ENCODE measurements around the gene A1BG.
"Not testable (repeated sequence)": the region's sequence is repeated elsewhere in the genome, so short reads cannot be mapped to it uniquely, and the experiment has no call there.

A1BG gene

GRCh38 chr19:58385891-58386575 is 32.7 kb upstream of the A1BG start:
- DNase-seq, result peak; percentile 63 to 66

DNA sequence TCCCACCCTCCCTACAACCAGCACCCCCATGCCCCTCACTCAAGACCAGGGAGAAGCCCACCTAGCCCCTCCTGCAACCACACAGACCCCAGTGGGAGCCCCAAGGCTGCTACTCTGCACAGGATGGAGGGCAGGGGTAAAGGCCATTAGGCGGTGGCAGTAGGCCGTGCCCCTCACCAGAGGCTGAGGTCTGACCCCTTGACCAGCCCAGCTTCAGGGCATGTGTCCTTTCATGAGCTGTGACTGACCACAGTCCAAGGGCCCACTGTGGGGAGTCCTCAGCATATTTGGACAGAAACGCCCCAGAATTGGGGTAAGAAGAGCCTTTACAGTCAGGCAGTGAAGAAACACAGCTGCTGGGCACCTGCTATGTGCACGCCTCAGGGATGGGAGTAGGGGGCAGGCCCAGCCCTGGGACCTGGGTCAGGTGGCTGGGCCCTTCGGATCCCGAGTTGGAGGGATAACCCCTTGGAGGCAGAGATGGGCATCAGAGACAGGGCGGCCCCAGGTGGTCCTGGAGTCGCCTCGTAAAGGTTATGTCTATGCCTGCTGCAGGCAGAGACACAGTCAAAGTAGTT is 32.1 kb upstream of the A1BG start:
- DNase-seq, result no peak

- DNase-seq, result no peak
Observed at GRCh38 chr19:58382997-58383603, 29.8 kb upstream of the A1BG start.

DNA sequence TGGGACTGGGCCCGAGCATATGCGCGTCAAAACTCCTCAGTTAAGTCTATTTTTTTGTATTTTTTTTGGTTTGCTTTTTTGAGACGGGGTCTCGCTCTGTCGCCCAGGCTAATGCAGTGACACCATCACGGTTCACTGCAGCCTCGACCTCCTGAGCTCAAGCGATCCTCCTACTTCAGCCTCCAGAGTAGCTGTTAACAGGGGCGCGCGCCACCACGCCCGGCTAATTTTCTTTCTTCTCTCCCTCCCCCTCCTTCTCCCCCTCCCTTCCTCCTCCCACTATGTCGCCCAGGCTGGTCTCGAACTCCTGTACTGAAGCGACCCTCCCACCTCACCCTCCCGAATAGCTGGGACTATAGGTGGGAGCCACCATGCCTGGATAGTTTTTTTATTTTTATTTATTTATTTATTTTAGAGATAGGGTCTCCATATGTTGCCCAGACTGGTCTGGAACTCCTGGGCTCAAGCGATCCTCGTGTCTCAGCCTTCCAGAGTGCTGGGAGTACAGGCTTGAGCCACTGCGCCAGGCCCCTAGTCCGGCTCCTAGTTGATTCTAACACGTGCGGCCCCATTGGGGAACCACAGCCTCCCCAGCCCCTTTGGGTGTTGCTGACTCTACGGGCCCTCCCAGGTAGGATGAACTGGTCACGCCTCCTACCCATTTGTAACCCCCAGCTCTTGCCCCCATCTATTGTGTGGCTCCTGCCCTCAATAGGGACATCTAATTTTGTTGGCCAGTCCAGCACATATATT is 28.3 kb upstream of the A1BG start:
- no peak for DNase-seq

- peak; percentile 95 to 97 for DNase-seq
Observed at GRCh38 chr19:58380662-58381459, 27.6 kb upstream of the A1BG start, which contains the start of gene ZNF837. Gene ZNF837 (minus strand): TSS chr19:58381030. CDS start chr19:58369332, 11,698 bp downstream.

GRCh38 chr19:58380037-58380661 is 26.9 kb upstream of the A1BG start:
- no peak for DNase-seq

GRCh38 chr19:58379246-58379645 is 26.0 kb upstream of the A1BG start:
- DNase-seq, result no peak

GRCh38 chr19:58376724-58377123 is 23.4 kb upstream of the A1BG start:
- not testable (repeated sequence) for DNase-seq

DNA sequence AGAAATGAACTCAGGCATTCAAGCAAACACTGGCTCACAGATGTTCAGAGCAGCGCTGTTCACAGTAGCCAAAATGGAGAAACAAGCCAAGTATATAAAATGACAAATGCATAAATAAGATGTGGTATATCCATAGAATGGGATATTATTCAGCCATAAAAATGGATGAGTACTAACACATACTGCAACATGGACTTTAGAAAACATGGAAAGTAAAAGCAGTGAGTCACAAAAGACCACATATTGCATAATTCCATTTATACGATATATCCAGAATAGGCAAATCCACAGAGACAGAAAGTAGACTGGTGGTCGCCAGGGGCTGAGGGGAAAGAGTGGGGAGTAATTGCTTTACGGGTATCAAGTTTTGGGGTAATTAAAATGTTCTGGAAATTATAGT is 20.9 kb upstream of the A1BG start:
- no peak for DNase-seq

DNA sequence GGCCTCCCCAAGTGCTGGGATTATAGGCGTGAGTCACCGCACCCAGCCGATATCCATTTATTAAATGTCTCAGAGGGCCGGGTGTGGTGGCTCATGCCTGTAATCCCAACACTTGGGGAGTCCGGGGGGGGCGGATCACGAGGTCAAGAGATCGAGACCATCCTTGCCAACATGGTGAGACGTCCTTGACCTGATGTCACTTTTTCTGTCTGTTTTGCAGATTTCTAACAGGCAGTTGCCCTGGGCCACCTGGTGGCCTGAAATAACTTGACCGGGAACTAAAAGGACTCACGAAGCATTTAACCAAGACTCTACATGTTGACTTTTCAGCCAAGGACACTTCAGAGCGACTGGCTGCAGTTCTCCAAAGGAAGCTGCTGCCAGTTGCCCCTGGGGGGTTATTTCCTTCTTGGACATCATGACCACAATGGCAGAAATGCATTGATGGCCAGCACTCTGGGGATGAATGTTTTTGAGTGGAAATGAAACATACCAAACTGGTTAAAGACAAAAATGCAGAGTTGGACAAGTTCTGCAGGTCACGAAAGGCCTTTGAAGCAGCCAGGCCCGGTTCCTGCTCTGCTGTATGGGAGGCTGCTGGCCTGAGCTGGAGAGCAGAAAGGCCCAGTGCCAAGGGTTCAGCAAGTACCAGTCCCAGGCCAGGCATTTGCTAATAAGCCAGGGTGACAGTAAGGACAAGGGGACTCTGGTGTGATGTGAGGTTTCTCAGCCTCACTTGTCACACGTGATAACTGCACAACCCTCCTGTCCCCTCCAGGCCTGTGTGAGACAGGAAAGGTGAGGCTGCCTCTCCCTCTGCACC is 19.2 kb upstream of the A1BG start:
- no peak for DNase-seq

DNA sequence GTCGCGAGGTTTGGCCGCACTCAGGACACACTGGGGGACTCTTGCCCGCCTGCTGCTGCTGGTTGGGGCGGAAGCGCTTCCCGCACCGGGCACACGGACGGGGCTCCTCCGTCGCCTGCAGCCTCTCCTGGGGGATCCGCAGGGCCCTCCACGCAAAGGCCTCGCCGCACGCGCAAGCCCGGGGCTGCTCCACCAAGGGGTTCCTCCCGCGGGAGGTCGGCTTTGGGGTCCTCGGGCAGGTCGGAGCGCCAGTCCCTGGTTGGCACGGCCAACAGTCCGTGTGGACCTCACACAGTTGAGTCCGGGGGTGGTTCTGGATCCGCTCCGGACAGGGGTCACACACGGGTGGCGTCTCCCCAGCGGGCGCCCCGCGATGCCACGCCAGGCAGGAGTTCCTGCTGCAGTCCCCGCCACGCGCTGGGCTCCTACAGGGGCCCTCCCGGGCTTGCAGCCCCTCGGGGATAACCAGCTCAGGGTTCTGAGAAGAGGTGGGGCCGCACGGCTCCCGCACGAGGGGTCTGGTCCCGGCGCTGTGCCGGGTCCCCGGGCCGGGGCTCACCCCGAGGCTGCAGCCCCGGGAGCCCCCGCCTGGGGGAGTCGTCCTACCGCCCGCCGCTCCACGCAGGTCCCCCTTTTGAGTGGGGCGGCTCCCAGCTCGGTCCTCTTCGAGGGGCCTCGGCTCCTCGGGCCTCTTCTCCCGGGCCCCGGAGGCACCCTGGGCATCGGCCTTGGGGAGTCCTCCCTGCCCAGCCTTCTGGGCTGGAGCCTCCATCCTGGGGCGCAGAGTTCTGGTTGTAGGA is 15.5 kb upstream of the A1BG start:
- no peak for DNase-seq

- DNase-seq, result no peak
Observed at GRCh38 chr19:58367698-58368454, 14.6 kb upstream of the A1BG start.

GRCh38 chr19:58366585-58367430 is 13.5 kb upstream of the A1BG start:
- no peak for DNase-seq

- no peak for DNase-seq
Observed at GRCh38 chr19:58364146-58364545, 10.9 kb upstream of the A1BG start.

GRCh38 chr19:58362272-58362994 is 9.1 kb upstream of the A1BG start, which contains the start of gene ZNF497:
Gene ZNF497 (minus strand): TSS chr19:58362751. CDS start chr19:58357635, 5,116 bp downstream.
- peak; percentile 95 to 98 for DNase-seq

- DNase-seq, result peak; percentile 72 to 73
Observed at GRCh38 chr19:58361900-58362271, 8.6 kb upstream of the A1BG start.

- no peak for DNase-seq
Observed at GRCh38 chr19:58357481-58358145, 4.3 kb upstream of the A1BG start.
